ENCODE data around the gene GPR158. TPM values are rescaled to one million over a fixed set of nuclear protein-coding genes. Genes with fewer than 3 reads are reported as not detected.
"Not testable (repeated sequence)": the region's sequence is repeated elsewhere in the genome, so short reads cannot be mapped to it uniquely, and the experiment has no call there.

The GPR158 gene
- total and polyA plus RNA-seq, 7 donors, result 0.01 to 0.19 (median 0.06) TPM; not detected in 4

DNA sequence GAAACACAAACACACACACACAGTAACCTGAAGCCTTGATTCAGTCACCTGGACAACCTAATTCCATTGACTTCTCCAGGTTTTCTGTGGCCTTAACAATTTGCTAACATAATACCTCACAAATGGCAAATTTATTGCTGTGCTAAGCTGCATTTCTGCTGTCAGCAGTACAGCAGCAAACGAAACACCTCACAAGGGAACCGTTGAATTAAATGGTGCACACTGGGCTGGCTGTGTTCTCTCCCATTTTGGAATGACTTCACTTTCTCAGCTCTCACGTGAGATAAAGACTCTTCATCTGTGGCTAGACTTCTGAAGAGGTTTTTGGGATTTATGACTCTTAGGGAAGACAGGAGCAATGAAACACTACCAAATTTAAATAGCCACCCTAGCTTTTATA, 152.5 kb downstream of the GPR158 start:
- DNase-seq (no peak), ATAC-seq (no peak)
- Histone ChIP-seq H3K36me3 (ENCODE audit: insufficient read depth in 1 of 2, low read depth in 1 of 2) (no peaks in the 10 kb centered on the region), H3K4me1 (no peaks in the 10 kb centered on the region), H3K4me3 (no peak overlapping the region), H3K27me3 (ENCODE audit: insufficient read depth in 3 of 3, low read length in 2 of 3) (no peaks in the 10 kb centered on the region), H3K27ac (no peak overlapping the region), H3K9me3 (peaks cover 5% of the 10 kb centered on the region)
- 14 to 21% (median 16%) methylated on average over 3 of the region's 3 CpGs for WGBS, 3 donors
- TF ChIP-seq, protein P1, sequence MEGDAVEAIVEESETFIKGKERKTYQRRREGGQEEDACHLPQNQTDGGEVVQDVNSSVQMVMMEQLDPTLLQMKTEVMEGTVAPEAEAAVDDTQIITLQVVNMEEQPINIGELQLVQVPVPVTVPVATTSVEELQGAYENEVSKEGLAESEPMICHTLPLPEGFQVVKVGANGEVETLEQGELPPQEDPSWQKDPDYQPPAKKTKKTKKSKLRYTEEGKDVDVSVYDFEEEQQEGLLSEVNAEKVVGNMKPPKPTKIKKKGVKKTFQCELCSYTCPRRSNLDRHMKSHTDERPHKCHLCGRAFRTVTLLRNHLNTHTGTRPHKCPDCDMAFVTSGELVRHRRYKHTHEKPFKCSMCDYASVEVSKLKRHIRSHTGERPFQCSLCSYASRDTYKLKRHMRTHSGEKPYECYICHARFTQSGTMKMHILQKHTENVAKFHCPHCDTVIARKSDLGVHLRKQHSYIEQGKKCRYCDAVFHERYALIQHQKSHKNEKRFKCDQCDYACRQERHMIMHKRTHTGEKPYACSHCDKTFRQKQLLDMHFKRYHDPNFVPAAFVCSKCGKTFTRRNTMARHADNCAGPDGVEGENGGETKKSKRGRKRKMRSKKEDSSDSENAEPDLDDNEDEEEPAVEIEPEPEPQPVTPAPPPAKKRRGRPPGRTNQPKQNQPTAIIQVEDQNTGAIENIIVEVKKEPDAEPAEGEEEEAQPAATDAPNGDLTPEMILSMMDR (IDR thresholded peaks at IDR 0.05), result no peak
- intact Hi-C loops (cut with DNase I), result no loop called here

DNA sequence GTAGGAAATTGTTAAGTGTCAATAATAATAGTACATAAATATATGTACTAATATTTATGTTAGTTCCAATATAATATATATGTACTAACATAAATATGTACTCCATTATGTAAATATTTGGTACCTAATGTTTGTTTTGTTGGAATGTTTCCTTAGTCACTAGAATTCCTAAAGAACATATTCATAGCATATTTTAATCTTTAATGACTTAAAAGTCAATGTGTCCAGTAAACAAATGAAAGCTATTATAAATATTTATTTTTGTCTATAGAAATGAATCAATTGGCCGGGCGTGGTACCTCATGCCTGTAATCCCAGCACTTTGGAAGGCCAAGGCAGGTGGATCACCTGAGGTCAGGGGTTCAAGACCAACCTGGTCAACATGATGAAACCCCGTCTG, 153.6 kb downstream of the GPR158 start:
- no peaks in the 10 kb centered on the region for H3K4me1 ChIP-seq
- H3K9me3 ChIP-seq, result peaks cover 4% of the 10 kb centered on the region
- H3K27ac ChIP-seq, result no peak overlapping the region
- 89 to 95% (median 90%) methylated on average over 3 of the region's 3 CpGs for WGBS, 3 donors
- DNase-seq, result no peak
- H3K36me3 ChIP-seq (ENCODE audit: insufficient read depth in 1 of 2, low read depth in 1 of 2), result no peaks in the 10 kb centered on the region
- intact Hi-C loops (cut with DNase I), result no loop called here
- no peak overlapping the region for H3K4me3 ChIP-seq
- no peaks in the 10 kb centered on the region for H3K27me3 ChIP-seq (ENCODE audit: insufficient read depth in 3 of 3, low read length in 2 of 3)
- TF ChIP-seq, protein P1 (IDR thresholded peaks at IDR 0.05), result no peak
- ATAC-seq, result no peak

DNA sequence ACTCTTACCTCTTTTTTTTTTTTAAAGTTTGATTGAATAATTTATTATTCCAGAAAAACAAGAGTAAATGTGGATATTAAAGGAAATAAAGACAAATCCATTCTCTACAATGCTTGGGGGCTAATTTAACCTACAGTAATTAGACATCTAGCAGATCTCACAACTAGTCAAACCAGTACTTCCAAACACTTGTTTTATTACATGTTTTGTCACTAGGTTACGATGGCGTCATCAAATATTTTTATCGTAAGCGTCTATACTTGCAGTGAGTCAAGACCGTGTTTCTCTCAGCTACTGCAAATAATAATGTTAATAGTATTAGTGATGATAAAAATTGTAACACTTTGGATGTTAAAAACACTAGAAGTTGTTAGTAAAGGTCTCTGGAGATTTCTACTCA, 154.8 kb downstream of the GPR158 start:
- H3K27ac ChIP-seq; H3K4me3 ChIP-seq; ATAC-seq; intact Hi-C loops (cut with DNase I); H3K27me3 ChIP-seq (ENCODE audit: insufficient read depth in 3 of 3, low read length in 2 of 3); H3K9me3 ChIP-seq; H3K4me1 ChIP-seq; DNase-seq; H3K36me3 ChIP-seq (ENCODE audit: insufficient read depth in 1 of 2, low read depth in 1 of 2): not testable (repeated sequence)
- 93 to 95% (median 94%) methylated on average over 5 of the region's 5 CpGs for WGBS, 3 donors

DNA sequence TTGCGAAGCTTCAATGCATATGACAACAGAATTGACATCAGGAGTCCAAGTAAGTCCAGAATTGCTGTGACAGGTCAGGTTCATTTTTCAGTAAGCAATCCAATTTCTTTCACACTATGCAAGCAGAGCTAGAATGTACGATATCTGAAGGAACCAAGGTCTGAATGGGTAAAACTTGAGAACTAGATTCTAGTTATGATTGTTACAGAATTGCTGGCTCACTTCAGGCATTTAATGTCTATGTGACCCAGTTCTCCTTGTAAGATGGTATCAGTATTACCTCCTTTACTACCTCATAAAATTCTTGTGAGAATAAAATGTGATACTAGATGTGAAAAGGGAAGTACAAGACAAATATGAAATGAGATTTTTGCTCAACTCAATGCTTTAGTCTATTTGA, 159.6 kb downstream of the GPR158 start:
- Histone ChIP-seq H3K27ac (no peak overlapping the region), H3K36me3 (ENCODE audit: insufficient read depth in 1 of 2, low read depth in 1 of 2) (no peaks in the 10 kb centered on the region), H3K27me3 (ENCODE audit: insufficient read depth in 3 of 3, low read length in 2 of 3) (no peaks in the 10 kb centered on the region), H3K4me1 (no peaks in the 10 kb centered on the region), H3K9me3 (no peaks in the 10 kb centered on the region), H3K4me3 (no peak overlapping the region)
- 86 to 92% (median 91%) methylated on average over 2 of the region's 2 CpGs for WGBS, 3 donors
- intact Hi-C loops (cut with DNase I), result no loop called here
- no peak for ATAC-seq
- no peak for DNase-seq
- TF ChIP-seq, protein P1 (IDR thresholded peaks at IDR 0.05), result no peak

DNA sequence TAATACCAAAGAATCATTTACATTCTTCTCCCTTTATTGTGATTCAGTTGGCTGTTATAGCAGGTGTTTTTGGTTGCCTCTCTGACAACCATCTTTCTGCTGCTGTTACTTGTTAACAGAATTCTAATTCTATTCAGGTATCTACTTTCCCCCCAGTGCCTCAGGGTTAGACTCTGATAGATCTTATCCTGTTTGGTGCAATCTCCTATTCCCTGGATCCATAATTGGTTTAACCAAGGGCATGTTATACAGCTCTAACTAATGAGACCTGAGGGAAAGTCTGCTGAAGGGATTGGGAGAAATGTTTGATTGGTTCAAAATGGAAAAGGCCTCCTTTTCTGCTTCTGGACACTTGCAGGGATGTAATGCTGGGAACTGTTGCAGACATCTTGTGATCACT, 161.5 kb downstream of the GPR158 start:
- intact Hi-C loops (cut with DNase I), result no loop called here
- no peaks in the 10 kb centered on the region for H3K9me3 ChIP-seq
- TF ChIP-seq, protein P1 (IDR thresholded peaks at IDR 0.05), result no peak
- H3K4me3 ChIP-seq, result no peak overlapping the region
- H3K27me3 ChIP-seq (ENCODE audit: insufficient read depth in 3 of 3, low read length in 2 of 3), result no peaks in the 10 kb centered on the region
- DNase-seq (no peak), ATAC-seq (no peak)
- no peak overlapping the region for H3K27ac ChIP-seq
- H3K36me3 ChIP-seq (ENCODE audit: insufficient read depth in 1 of 2, low read depth in 1 of 2), result no peaks in the 10 kb centered on the region
- H3K4me1 ChIP-seq, result no peaks in the 10 kb centered on the region

Measured in psoas muscle (tissue), 8 donors.